OCI-LY7 (cell line): ENCODE results near the gene SMG6. TPM values are rescaled to one million over a fixed set of nuclear protein-coding genes. Genes with fewer than 3 reads are reported as not detected.

ENCODE experiments used
- BruUV-seq: library from RNA; stranded (reverse); fragments of 400-500 nt; replicated peaks from 2 replicates; lab custom pipeline; 2021; lab: Mats Ljungman, UMichigan
- CTCF ChIA-PET: fragments of 300-600 bp; sonication (Branson Sonifier 250); formaldehyde crosslinking; loops from one replicate; lab custom pipeline; 2022; ENCODE audit warnings: antibody characterized with exemption; ENCODE audit not compliant: unreplicated experiment; lab: Charles Lee
- POLR2A ChIA-PET: fragments of 300-600 bp; sonication (Branson Sonifier 250); formaldehyde crosslinking; loops from one replicate; lab custom pipeline; 2022; ENCODE audit warnings: antibody characterized with exemption; lab: Charles Lee
- DNase-seq: peaks from one replicate; pipeline ENCODE4 v3.0.0-alpha.2; 2015; ENCODE audit warnings: low spot score
- H2AFZ ChIP-seq: fragments of 200-600 bp; sonication (generic), shearing (Covaris generic); 2 replicates; pipeline ENCODE4 v1.6.1; 2014; ENCODE audit warnings: mild to moderate bottlenecking, antibody characterized with exemption, low read length, moderate library complexity
- H3K27ac ChIP-seq: fragments of 200-600 bp; sonication (generic); 2 replicates; pipeline ENCODE4 v1.5.1; 2014; ENCODE audit warnings: mixed run types, low read depth, mild to moderate bottlenecking, moderate library complexity, low read length, inconsistent platforms; ENCODE audit not compliant: poor library complexity, severe bottlenecking
- H3K36me3 ChIP-seq: fragments of 200-600 bp; sonication (generic); 2 replicates; pipeline ENCODE4 v1.6.1; 2014; ENCODE audit warnings: mild to moderate bottlenecking, antibody characterized with exemption, low read length, moderate library complexity, mixed read lengths; ENCODE audit not compliant: insufficient read depth
- H3K4me1 ChIP-seq: fragments of 200-600 bp; sonication (generic); 2 replicates; pipeline ENCODE4 v1.5.1; 2014; ENCODE audit warnings: mild to moderate bottlenecking, low read length; ENCODE audit not compliant: insufficient read depth, poor library complexity, severe bottlenecking
- H3K4me2 ChIP-seq: fragments of 200-600 bp; sonication (generic); 2 replicates; pipeline ENCODE4 v1.6.1; 2014; ENCODE audit warnings: mild to moderate bottlenecking, low read length
- H3K4me3 ChIP-seq: fragments of 200-600 bp; sonication (generic); 2 replicates; pipeline ENCODE4 v1.5.1; 2014; ENCODE audit warnings: mild to moderate bottlenecking, low read depth, low read length; ENCODE audit not compliant: poor library complexity, severe bottlenecking
- H3K79me2 ChIP-seq: fragments of 200-600 bp; sonication (generic); 2 replicates; pipeline ENCODE4 v1.6.1; 2016; ENCODE audit warnings: low read depth, mild to moderate bottlenecking, low read length, moderate library complexity, mixed read lengths; ENCODE audit not compliant: insufficient read depth
- H3K9me2 ChIP-seq: fragments of 200-600 bp; sonication (generic); 2 replicates; pipeline ENCODE4 v1.6.1; 2016; ENCODE audit warnings: mild to moderate bottlenecking, low read length, mixed read lengths; ENCODE audit not compliant: insufficient read depth
- H3K9me3 ChIP-seq: fragments of 200-600 bp; sonication (generic); 2 replicates; pipeline ENCODE4 v1.6.1; 2014; ENCODE audit warnings: mild to moderate bottlenecking, mixed run types, low read length, mixed read lengths
- H4K20me1 ChIP-seq: fragments of 200-600 bp; sonication (generic); 2 replicates; pipeline ENCODE4 v1.6.1; 2014; ENCODE audit warnings: mild to moderate bottlenecking, antibody characterized with exemption, low read length, moderate library complexity, mixed read lengths; ENCODE audit not compliant: insufficient read depth
- CTCF ChIP-seq: fragments of 200-600 bp; sonication (generic); conservative IDR thresholded peaks from 2 replicates; pipeline ENCODE4 v1.5.1; 2014; ENCODE audit warnings: mild to moderate bottlenecking, antibody characterized with exemption, low read length, moderate library complexity, mixed read lengths
- EZH2phosphoT487 ChIP-seq: fragments of 200-600 bp; sonication (generic); IDR thresholded peaks from 2 replicates; pipeline ENCODE4 v1.6.1; 2018; ENCODE audit warnings: low read depth, borderline replicate concordance, mild to moderate bottlenecking, mixed run types, antibody characterized with exemption, low read length, moderate library complexity, mixed read lengths
- intact Hi-C: fragments of 100-400 bp; cut with micrococcal nuclease; formaldehyde crosslinking; loops from one replicate; pipeline ENCODE4 v1.10.0; 2022; ENCODE audit not compliant: unreplicated experiment
- total RNA-seq, 2 experiments: library from RNA; depleted of rRNA in 1 of 2; stranded (reverse); fragments of >200 nt in 1 of 2; shearing (Covaris generic) in 1 of 2; gene quantifications; 2 replicates each; pipeline ENCODE4 v1.2.3, GENCODE V29; 2014 to 2022

The SMG6 gene
- total RNA-seq, 2 experiments from 2014 or later = 12.5 to 17.8 TPM

GRCh38 chr17:2174014-2174413, 129.6 kb downstream of the SMG6 start:
- no peak overlapping the region for H3K4me3 ChIP-seq
- H3K9me2 ChIP-seq = no peaks in the 10 kb centered on the region
- no TSS peak for BruUV-seq
- no peak overlapping the region for H3K27ac ChIP-seq
- H2AFZ ChIP-seq = no peak overlapping the region
- no peaks in the 10 kb centered on the region for H3K4me1 ChIP-seq
- no peak for DNase-seq
- TF ChIP-seq CTCF (no peak), EZH2phosphoT487 (no peak)
- ChIA-PET POLR2A (no interaction called here), CTCF (no interaction called here)
- no peak overlapping the region for H3K4me2 ChIP-seq
- intact Hi-C loops = no loop called here
- peaks cover 10% of the 10 kb centered on the region; the same call in 1 of the 2 replicates for H3K36me3 ChIP-seq
- H3K79me2 ChIP-seq = no peaks in the 10 kb centered on the region
- no peaks in the 10 kb centered on the region for H3K9me3 ChIP-seq
- H4K20me1 ChIP-seq = no peaks in the 10 kb centered on the region

DNA sequence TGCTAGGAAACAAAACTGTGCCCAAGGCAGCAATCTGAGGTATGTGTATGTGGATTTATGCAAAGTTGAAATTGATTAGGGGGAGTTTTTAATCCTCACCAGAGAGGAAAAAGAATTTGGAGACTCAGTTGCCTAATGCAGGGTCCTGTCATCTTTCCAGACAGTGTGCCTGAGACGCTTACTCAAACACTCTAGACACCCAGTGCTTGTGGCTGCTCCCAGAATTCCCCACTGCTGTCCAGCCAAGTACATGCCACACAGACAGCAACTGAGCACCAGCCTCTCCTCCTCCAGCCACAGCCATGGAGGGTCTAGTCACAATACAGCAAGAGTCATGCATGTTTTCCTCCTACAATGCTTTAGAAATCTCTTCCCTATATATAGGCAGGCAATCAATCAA, 130.6 kb downstream of the SMG6 start:
- Histone ChIP-seq H3K9me3 (no peaks in the 10 kb centered on the region), H3K27ac (no peak overlapping the region), H3K79me2 (no peaks in the 10 kb centered on the region), H3K4me2 (no peak overlapping the region), H3K4me1 (no peaks in the 10 kb centered on the region), H4K20me1 (no peaks in the 10 kb centered on the region), H3K4me3 (no peak overlapping the region), H3K36me3 (peaks cover 10% of the 10 kb centered on the region; the same call in 1 of the 2 replicates), H2AFZ (no peak overlapping the region), H3K9me2 (no peaks in the 10 kb centered on the region)
- no peak for DNase-seq
- intact Hi-C loops = no loop called here
- ChIA-PET POLR2A (no interaction called here), CTCF (interaction anchor here (0.6 kb wide), 1 partner anchor 244 kb away, joined by 5 read pairs; no protein-coding TSS in a partner anchor)
- TF ChIP-seq EZH2phosphoT487 = no peak
- TF ChIP-seq CTCF = no peak
- BruUV-seq = no TSS peak

- Histone ChIP-seq H3K9me2 (no peaks in the 10 kb centered on the region), H3K36me3 (peaks cover 10% of the 10 kb centered on the region; the same call in 1 of the 2 replicates), H3K4me3 (no peak overlapping the region), H3K4me1 (no peaks in the 10 kb centered on the region), H3K27ac (no peak overlapping the region), H4K20me1 (no peaks in the 10 kb centered on the region), H3K4me2 (no peak overlapping the region), H2AFZ (no peak overlapping the region), H3K9me3 (no peaks in the 10 kb centered on the region), H3K79me2 (no peaks in the 10 kb centered on the region)
- intact Hi-C loops = no loop called here
- ChIA-PET POLR2A (no interaction called here), CTCF (no interaction called here)
- DNase-seq = no peak
- TF ChIP-seq CTCF (no peak), EZH2phosphoT487 (no peak)
- BruUV-seq = TSS peak; percentile 47
Measured at GRCh38 chr17:2172077-2172851, 131.3 kb downstream of the SMG6 start.
